Activated CD4-positive, alpha-beta T cell treated with anti-CD3 and anti-CD28 coated beads, Interleukin-2, amount 50 U/mL, for 24 hours (primary cell): ENCODE results near the gene CLTB.

ENCODE experiments used
- DNase-seq, 2 donors: peaks; one replicate each; pipeline ENCODE4 v3.0.0-alpha.2; 2020; ENCODE audit warnings: low read depth in 1 of 2, low spot score in 1 of 2

The CLTB gene

DNA sequence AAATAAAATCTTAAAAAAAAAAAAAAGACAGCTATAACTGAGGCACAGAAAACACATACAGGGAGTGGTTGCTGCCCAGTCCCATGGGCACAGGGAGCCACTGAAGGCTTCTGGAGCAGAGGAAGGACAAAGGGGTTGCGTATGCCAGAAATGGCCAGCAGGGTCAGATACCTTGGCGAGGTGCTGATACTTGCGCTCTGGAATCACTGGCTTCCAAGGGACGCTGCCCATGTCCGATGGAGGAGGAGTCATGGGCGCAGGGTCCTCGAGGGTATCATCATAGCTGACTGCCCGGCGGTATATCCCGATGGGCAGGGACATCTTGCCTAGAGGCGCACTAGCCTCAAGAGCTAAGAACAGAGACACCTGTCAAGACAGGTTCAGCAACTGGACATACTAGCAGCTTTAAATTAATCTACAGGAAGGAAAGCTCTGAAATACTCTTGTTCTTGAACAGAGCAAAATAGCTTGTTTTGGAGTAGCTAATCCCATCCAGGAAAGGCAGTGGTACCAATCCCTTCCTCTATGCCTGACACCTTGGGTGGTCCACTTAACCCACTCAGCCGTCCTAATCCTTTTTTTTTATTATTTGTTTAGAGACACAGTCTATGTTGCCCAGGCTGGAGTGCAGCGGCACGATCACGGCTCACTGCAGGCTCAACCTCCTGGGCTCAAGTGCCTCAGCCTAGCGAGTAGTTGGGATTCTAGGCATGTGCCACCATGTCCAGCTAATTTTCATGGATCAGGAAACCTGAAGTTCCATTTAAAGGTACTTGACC is 60.8 kb downstream of the CLTB start:
- DNase-seq: no peak

DNA sequence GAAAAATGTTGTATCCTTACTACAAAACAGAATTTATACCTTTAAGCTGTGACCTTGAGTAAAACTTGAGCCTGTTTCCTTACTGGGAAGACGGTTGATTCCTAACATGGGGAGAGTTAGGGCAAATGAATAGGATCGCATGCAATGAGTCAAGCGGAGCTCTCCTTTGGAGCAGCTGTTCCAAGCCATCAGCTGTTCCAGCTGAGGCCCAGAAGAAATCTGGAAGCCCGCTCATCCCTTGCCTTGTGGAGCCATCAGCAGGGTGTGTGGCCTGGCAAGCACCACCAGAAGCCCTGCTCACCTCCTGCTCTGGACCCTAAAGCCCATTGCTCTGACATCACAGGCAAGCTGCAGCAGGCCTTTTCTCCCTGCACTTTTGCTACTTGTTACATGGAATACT is 62.8 kb downstream of the CLTB start:
- no peak for DNase-seq

DNA sequence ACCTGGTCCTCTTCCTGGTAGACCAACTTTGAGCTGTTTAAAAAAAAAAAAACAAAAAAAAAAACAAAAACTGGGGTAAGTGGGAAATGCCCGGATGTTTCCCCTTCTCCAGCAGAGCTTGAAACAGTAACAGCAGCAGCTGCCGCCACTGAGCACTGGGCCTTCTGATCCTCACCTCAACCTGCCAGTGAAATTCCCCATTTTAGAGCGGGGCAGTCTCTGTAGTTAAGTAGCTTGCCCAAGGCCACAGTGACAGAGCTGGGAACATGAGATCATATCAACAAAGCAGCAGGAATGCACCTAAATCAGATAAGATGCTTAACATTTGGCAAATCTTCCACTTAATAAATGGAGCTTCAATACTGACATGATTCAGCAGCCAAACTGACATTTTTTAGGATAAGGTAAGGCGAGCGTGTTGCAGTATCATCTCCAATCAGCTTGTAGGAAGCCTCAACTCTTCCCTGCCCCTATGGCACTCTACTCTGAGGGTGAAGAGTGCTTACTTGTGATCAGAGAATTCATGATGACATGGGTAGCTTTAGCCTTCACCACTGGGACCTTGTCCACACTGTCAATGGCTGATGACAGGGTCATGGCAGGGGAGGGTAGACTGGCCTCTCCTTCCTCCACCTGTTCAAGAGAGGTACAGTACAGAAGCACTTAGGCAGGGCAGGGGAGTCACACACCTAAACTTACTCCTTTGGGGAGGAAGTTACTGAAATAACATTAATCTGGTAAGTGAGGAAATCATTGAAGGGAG is 64.0 kb downstream of the CLTB start:
- DNase-seq: no peak

DNA sequence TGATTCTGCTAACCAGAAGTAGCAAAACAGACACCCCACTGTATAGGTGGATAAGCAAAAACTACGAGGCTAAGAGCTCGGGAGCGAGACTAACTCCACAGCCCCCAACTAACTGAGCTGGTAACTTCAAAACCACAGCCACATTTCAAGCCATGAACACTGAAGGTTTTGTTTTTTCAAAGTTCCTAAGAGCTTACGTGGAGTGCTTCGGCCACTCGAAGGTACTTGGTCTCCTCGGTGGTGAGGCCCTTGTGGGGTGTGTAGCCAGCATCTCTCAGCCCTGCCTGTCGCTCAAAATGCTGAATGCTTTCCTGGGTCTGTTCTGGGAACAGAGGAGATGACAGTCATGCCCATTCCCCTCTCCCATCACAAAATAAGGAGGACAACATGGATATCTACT is 65.9 kb downstream of the CLTB start:
- no peak for DNase-seq

DNA sequence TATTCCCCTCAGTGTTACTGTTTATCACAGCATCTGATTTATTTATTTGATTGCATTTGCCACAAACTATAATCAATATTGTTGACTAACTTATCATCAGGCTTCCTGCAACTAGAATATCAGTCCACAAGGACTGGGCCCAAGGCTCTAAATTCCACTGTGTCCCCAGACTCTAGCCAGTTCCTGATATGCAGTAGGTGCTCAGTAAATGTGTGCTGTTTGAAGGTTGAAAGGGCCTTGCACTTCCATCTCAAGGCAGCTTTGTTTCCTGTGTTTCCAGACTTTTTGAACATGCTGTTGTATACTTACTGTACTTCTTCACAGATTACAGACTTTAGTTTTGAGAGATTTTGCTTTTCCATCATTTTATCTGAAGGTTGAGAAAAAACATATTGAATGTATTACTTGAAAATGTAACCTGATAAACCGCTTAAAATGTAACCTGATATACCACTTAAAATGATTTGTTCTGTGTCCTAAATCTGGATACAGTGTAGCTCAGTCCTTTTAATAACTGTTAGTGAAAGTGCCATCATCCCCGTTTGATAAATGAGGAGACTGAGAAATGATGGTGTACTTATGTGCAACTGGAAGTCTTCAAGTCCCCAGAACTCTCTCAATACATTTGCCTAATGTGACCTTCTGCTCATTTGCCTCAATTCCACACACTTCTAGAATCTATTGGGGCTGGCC is 73.4 kb downstream of the CLTB start:
- DNase-seq: no peak
